GDM1 (cell line): ENCODE data around the gene ANOS1.
"Not testable (repeated sequence)": the region's sequence is repeated elsewhere in the genome, so short reads cannot be mapped to it uniquely, and the experiment has no call there.

Experiments
- DNase-seq: peaks from one replicate; lab custom pipeline; 2025; lab: John Stamatoyannopoulos, UW

Gene ANOS1

GRCh38 chrX:8627796-8628195 lies 104.1 kb downstream of the ANOS1 start:
- no peak for DNase-seq

GRCh38 chrX:8607326-8607725 lies 124.6 kb downstream of the ANOS1 start:
- DNase-seq = no peak

DNA sequence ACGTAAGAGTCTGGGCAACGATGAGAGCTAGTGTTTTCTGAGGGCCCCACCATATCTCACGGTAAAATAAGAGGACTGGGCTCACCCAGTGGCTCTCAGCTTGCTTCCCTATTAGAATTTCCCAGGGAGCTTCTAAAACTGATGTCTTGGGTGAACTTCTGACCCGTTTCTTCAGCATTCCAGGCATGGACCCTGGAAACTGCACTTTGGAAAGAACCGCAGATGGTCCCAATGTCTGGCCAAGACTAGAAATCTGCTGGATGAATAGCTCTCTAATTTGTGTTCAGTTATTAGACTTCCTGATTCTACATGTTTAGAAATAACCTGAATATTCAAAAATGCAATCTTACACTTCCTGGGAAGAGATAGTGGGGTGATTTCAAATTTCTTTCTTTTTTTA lies 127.8 kb downstream of the ANOS1 start:
- DNase-seq = no peak

GRCh38 chrX:8591501-8591900 lies 140.4 kb downstream of the ANOS1 start:
- no peak for DNase-seq

DNA sequence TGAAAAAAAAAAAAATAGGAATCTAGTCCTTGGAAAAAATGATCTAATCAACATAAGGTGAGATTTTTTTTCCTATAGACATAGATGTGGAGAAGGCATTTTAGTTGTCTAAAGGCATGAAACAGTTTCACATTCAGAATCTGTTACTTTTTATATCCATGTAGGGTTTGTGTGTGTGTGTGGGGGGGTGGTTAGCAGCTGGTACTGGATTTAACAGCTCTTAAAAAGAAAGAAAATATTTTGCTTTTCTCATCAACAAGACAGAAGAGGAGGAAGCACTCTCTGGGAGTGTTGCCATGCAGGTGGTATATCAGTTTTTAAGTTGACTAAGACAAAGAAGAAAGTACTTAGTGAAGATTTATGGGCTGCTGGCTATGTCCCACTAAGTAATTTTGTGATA lies 145.0 kb downstream of the ANOS1 start:
- DNase-seq = no peak

- DNase-seq = no peak
These were observed 152.3 kb downstream of the ANOS1 start for GRCh38 chrX:8579602-8580001.

DNA sequence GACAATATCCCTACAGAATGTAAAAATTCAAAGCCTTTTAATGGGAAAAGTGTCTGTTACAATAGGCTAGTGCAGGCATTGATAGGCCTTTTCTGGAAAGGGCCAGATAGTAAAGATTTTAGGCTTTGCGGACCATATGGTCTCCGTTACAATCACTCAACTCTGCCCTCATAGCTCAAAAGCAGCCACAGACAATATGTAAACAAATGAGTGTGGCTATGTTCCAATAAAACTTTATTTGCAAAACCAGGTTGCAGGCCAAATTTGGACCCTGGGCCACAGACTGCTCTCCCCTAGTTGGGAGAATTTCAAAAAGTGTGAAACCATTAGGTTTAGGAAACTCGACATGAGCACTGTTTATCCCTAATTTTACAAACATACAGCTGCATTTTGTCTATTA lies 155.1 kb downstream of the ANOS1 start:
- no peak for DNase-seq

DNA sequence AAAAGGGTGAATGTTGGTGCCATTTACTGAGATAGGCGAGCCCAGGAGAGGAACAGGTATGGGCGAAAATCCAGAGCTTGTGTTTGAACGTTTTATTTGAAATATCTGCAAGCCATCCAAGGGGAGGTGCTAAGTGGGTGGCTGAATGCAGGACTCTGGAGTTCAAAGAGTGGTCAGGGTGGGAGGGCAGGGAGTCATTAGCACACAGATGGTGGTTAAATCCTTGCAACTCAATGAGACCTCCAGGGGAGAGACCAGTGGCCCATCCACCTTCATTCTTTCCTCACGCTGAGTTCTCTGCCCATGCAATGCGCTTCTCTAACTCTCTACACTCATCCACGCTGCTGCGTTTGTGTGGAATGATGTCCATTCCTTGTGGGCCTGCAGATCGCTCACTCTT lies 166.2 kb downstream of the ANOS1 start:
- DNase-seq = no peak

DNA sequence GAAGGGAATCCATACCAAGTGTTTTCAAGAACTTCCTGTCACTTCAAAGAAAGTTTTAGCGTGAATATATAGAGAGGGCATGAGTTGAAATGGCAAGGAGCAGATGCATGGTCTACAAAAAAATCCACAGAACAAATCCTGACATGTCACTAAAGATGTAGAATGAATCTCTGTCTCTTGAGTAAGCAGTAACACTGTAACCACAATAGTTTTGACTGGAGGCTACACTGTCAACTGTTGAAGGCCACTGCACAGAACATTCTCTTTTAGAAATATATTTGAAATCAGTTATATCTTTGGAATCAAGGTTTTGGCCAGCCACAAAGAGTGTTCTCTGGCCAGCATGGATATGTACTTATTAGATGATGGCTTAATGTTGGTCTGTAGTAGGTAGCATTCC lies 183.5 kb downstream of the ANOS1 start:
- no peak for DNase-seq

- DNase-seq = no peak
These were observed 185.2 kb downstream of the ANOS1 start for GRCh38 chrX:8546715-8547114.

DNA sequence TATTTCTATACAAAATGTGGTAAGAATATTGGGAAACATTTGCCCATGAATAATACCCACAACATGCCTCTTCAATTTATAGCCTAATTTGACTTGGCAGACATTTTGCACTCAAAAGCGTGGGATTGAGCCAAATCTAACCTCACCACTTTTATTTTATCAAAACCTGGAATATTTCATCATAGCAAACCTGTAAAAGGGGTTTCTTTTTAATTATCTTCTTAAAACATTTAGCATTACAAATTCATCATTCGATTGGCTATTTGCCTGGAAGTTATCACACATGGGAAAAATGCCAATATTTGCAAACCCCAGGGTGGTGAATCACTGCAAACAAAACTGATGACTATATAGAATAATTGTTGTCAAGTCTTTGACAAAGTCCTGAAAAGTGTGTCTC lies 211.1 kb downstream of the ANOS1 start:
- DNase-seq = no peak

DNA sequence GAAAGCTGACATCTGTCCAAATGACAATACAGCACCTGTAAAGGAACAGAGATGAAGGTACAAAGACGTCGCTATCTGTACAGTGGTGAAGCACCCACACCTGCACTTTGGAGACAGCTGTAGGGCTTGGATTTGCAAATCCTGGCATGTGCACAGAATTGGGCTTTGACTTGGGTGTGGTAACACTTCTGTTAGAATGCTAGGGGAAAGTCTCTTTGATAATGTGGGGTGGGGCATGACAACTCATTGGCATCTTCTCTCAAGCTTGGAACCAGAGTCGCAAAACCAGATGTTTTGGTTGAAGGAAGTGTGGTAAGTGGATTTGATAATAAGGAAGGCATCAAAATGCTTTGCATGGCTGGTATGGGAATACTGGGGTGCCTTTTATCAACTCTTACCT lies 211.8 kb downstream of the ANOS1 start:
- DNase-seq = no peak

- no peak for DNase-seq
These were observed 227.5 kb downstream of the ANOS1 start for GRCh38 chrX:8504451-8504850.

GRCh38 chrX:8502101-8502500 lies 229.8 kb downstream of the ANOS1 start:
- not testable (repeated sequence) for DNase-seq

DNA sequence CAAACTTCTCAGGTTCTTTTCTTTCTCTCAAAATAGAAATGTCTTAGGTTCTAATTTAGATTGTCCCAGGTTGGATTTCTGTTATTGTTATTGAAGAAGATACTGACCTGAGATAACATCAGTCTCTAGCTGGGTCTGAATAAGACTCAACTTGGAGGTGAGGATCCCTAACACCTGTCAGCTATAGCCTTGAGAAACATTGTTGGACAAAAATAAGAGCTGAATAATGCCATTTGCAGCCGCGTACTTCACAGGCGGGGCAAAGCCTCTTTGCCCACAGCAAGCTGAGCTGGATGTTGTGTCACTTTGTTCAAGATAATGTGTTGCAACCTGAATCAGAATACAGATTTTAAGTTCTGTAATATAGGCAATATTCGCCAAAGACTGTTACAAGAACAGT lies 231.7 kb downstream of the ANOS1 start:
- DNase-seq = no peak

DNA sequence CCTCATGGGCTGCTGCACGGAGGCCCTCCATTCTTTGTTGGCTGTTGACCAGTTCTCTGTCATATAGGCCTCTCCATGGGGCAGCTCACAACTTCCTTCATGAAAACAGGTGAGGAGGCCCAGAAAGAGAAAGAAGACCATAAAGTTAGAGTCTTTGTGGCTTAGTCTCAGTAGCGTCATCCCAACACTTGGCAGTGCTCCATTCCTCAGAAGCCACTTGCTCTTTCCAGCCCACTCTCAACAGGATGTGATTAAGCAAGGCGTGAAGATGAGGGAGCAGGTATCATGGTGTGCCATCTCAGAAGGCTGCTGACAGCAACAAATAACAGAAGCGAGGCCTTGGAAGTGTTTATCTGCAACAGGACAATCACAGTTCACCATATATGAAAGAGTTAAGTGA lies 236.9 kb downstream of the ANOS1 start:
- not testable (repeated sequence) for DNase-seq

GRCh38 chrX:8484360-8484949 lies 247.5 kb downstream of the ANOS1 start:
- DNase-seq = no peak
